HFFc6 (cell line): ENCODE results near the gene CHORDC1. TPM values are rescaled to one million over a fixed set of nuclear protein-coding genes. Genes with fewer than 3 reads are reported as not detected.
"Not testable (repeated sequence)": the region's sequence is repeated elsewhere in the genome, so short reads cannot be mapped to it uniquely, and the experiment has no call there.

Experiments used
- DNase-seq: peaks from one replicate; pipeline ENCODE4 v3.0.0-alpha.2; 2018
- H3K27ac Mint-ChIP-seq: 2 replicates; pipeline ENCODE4 v1.8.0; 2020; ENCODE audit warnings: mild to moderate bottlenecking, mixed read lengths
- H3K27me3 Mint-ChIP-seq: 2 replicates; pipeline ENCODE4 v1.8.0; 2021; ENCODE audit warnings: mild to moderate bottlenecking, moderate library complexity, mixed read lengths; ENCODE audit not compliant: insufficient read depth
- H3K36me3 Mint-ChIP-seq: 2 replicates; pipeline ENCODE4 v1.8.0; 2021; ENCODE audit warnings: low read depth, mixed read lengths
- H3K4me1 Mint-ChIP-seq: 2 replicates; pipeline ENCODE4 v1.8.0; 2020; ENCODE audit warnings: low read depth, mixed read lengths
- H3K4me3 Mint-ChIP-seq: 2 replicates; pipeline ENCODE4 v1.8.0; 2020; ENCODE audit warnings: mild to moderate bottlenecking, moderate library complexity, mixed read lengths
- H3K9me3 Mint-ChIP-seq: 2 replicates; pipeline ENCODE4 v1.8.0; 2020; ENCODE audit warnings: mild to moderate bottlenecking, mixed read lengths
- total RNA-seq, 6 experiments: library from RNA; stranded (reverse); fragmentation: NEBNext Ultra II Directional; extraction: Animal tissue kit (Norgen Biotek cat#: 25700); gene quantifications; 2 replicates in 1 of 6; 3 replicates in 5 of 6; pipeline ENCODE4 v1.2.3, GENCODE V29; 2021
- TF ChIP-seq, protein P1 (sequence below): fragments of 200-600 bp; sonication (generic); IDR thresholded peaks from 2 replicates; pipeline ENCODE4 v1.5.0; 2021; ENCODE audit warnings: antibody characterized with exemption, mild to moderate bottlenecking

CHORDC1 gene
- total RNA-seq, 6 experiments from 2014 or later = 45.3 to 65.4 (median 54.1) TPM

DNA sequence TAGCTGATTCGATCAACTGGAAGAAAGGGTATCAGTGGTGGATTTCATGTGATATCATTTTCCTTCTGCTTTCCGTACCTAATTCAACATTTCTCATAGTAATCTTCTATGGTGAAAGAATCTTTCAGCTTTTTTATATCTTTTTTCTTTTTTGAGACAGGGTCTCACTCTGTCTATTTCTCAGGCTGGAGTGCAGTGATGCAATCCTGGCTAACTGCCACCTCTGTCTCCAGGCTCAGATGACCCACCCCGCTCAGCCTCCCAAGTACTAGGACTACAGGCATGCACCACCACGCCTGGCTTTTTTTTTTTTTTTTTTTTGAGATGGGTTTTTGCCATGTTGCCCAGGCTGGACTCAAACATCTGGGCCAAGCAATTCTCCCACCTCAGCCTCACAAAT, 18.6 kb upstream of the CHORDC1 start:
- H3K9me3 Mint-ChIP-seq = no peaks in the 10 kb centered on the region

GRCh38 chr11:90239967-90240636, 17.3 kb upstream of the CHORDC1 start:
- H3K4me3 Mint-ChIP-seq, H3K27ac Mint-ChIP-seq, DNase-seq, H3K36me3 Mint-ChIP-seq, H3K9me3 Mint-ChIP-seq, H3K4me1 Mint-ChIP-seq: not testable (repeated sequence)
- peaks cover 11% of the 10 kb centered on the region for H3K27me3 Mint-ChIP-seq

More for the DNA sequence above, 18.6 kb upstream of the CHORDC1 start:
- TF ChIP-seq, protein P1, sequence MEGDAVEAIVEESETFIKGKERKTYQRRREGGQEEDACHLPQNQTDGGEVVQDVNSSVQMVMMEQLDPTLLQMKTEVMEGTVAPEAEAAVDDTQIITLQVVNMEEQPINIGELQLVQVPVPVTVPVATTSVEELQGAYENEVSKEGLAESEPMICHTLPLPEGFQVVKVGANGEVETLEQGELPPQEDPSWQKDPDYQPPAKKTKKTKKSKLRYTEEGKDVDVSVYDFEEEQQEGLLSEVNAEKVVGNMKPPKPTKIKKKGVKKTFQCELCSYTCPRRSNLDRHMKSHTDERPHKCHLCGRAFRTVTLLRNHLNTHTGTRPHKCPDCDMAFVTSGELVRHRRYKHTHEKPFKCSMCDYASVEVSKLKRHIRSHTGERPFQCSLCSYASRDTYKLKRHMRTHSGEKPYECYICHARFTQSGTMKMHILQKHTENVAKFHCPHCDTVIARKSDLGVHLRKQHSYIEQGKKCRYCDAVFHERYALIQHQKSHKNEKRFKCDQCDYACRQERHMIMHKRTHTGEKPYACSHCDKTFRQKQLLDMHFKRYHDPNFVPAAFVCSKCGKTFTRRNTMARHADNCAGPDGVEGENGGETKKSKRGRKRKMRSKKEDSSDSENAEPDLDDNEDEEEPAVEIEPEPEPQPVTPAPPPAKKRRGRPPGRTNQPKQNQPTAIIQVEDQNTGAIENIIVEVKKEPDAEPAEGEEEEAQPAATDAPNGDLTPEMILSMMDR = no peak
- peaks cover 5% of the 10 kb centered on the region for H3K27me3 Mint-ChIP-seq
- DNase-seq = no peak
- no peak overlapping the region for H3K4me3 Mint-ChIP-seq
- no peaks in the 10 kb centered on the region for H3K36me3 Mint-ChIP-seq
- H3K4me1 Mint-ChIP-seq = no peaks in the 10 kb centered on the region
- no peak overlapping the region for H3K27ac Mint-ChIP-seq

- DNase-seq = no peak
- H3K9me3 Mint-ChIP-seq = no peaks in the 10 kb centered on the region
- no peaks in the 10 kb centered on the region for H3K4me1 Mint-ChIP-seq
- H3K27me3 Mint-ChIP-seq = peaks cover 13% of the 10 kb centered on the region
- no peak overlapping the region for H3K4me3 Mint-ChIP-seq
- H3K27ac Mint-ChIP-seq = no peak overlapping the region
- no peaks in the 10 kb centered on the region for H3K36me3 Mint-ChIP-seq
- TF ChIP-seq, protein P1 = no peak
These were observed 14.2 kb upstream of the CHORDC1 start for GRCh38 chr11:90237004-90237403.

DNA sequence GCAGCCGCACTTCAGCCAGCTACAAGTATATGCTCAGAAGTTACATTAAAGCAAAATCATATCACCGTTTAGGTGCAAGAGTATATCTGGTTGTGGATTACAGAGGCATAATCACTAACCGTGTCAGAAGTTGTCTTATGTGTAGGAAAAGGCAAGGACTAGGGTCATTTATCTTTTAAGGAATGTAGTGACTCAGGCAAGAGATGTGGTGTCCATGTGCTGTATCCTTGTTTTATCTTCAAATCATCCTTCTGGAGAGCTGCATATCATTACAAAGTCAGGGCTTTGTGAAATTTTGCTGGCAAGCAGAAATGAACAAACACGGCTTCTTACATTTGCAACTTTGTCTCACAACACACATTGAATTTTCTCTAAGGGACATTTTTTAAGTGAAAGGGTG, 12.7 kb upstream of the CHORDC1 start:
- peaks cover 9% of the 10 kb centered on the region for H3K27me3 Mint-ChIP-seq
- H3K9me3 Mint-ChIP-seq = no peaks in the 10 kb centered on the region
- no peak overlapping the region for H3K27ac Mint-ChIP-seq
- TF ChIP-seq, protein P1 = no peak
- no peak overlapping the region for H3K4me3 Mint-ChIP-seq
- H3K36me3 Mint-ChIP-seq = no peaks in the 10 kb centered on the region
- no peaks in the 10 kb centered on the region for H3K4me1 Mint-ChIP-seq
- DNase-seq = no peak

GRCh38 chr11:90234977-90235376, 12.1 kb upstream of the CHORDC1 start:
- peaks cover 9% of the 10 kb centered on the region for H3K27me3 Mint-ChIP-seq

DNA sequence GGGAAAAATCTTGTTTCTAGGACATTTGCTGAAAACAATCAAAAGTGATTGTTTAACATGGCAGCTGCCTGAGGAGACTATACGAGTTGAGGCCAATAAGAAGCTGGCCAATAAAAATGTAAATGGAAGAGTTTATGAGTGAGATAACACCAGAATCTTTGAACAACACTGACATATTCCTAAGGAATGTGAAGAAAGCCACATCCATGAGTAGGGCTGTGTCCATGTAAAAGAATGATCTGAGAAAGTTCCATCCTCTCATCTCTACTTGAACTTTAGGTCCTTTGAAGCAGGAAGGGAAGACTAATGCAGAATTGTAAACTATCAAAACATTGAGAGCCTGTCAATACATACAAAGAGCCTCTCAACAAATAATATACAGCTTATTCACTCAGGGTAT, 6.9 kb upstream of the CHORDC1 start:
- TF ChIP-seq, protein P1 = no peak
- H3K4me3 Mint-ChIP-seq = no peak overlapping the region
- DNase-seq = peak; percentile 9
- peaks cover 1% of the 10 kb centered on the region for H3K27me3 Mint-ChIP-seq
- peaks cover 7% of the 10 kb centered on the region for H3K4me1 Mint-ChIP-seq
- H3K9me3 Mint-ChIP-seq = no peaks in the 10 kb centered on the region; the same call in 1 of the 2 replicates
- no peaks in the 10 kb centered on the region for H3K36me3 Mint-ChIP-seq
- no peak overlapping the region for H3K27ac Mint-ChIP-seq

More at GRCh38 chr11:90234977-90235376, 12.1 kb upstream of the CHORDC1 start:
- TF ChIP-seq, protein P1 = no peak
- Mint-ChIP-seq H3K4me3 (no peak overlapping the region), H3K9me3 (no peaks in the 10 kb centered on the region), H3K36me3 (no peaks in the 10 kb centered on the region), H3K4me1 (peaks cover 2% of the 10 kb centered on the region), H3K27ac (no peak overlapping the region)
- DNase-seq = no peak
